WTC11 (cell line): ENCODE measurements around the gene SEC22C.

Source experiments
- TCF7 ChIP-seq: sonication (generic); formaldehyde crosslinking; IDR thresholded peaks from 2 replicates; pipeline ENCODE4 v1.8.0; 2022; ENCODE audit warnings: mild to moderate bottlenecking, low read depth, missing genetic modification reagents, moderate library complexity
- ZBTB21 ChIP-seq: sonication (generic); formaldehyde crosslinking; IDR thresholded peaks from 2 replicates; pipeline ENCODE4 v1.8.1; 2023; ENCODE audit warnings: mild to moderate bottlenecking, missing genetic modification reagents, borderline replicate concordance
- TF ChIP-seq, protein P1 (sequence below): sonication (generic); formaldehyde crosslinking; IDR thresholded peaks from 2 replicates; pipeline ENCODE4 v1.8.1; 2023; ENCODE audit warnings: mild to moderate bottlenecking, missing genetic modification reagents, moderate library complexity
- TF ChIP-seq, protein P2 (sequence below): fragments of 200-600 bp; IDR thresholded peaks from 2 replicates; pipeline ENCODE4 v1.8.0; 2022; ENCODE audit warnings: antibody characterized with exemption

DNA sequence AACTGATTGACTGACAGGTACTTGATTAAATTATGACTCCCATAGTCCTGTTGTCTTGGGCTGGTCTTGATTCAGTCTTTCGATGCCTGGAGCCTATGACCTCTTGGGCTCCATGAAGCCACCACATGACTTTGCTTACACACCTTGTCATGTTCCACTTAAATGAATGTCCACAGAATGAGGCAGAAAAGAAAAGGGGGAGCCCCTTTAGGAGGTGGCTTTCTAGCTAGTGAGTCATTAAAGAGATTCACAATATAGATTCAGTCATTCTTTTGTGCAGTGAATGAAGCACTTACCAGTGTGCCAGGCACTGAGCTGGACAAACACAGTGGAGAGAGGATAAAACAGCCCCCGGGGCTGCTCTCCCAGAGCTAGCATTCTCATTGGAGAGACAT, 62.2 kb downstream of the SEC22C start:
- TF ChIP-seq TCF7 (CRISPR knock-in tag) = no peak
- TF ChIP-seq, protein P1, sequence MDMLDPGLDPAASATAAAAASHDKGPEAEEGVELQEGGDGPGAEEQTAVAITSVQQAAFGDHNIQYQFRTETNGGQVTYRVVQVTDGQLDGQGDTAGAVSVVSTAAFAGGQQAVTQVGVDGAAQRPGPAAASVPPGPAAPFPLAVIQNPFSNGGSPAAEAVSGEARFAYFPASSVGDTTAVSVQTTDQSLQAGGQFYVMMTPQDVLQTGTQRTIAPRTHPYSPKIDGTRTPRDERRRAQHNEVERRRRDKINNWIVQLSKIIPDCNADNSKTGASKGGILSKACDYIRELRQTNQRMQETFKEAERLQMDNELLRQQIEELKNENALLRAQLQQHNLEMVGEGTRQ (CRISPR knock-in tag) = no peak
- TF ChIP-seq, protein P2, sequence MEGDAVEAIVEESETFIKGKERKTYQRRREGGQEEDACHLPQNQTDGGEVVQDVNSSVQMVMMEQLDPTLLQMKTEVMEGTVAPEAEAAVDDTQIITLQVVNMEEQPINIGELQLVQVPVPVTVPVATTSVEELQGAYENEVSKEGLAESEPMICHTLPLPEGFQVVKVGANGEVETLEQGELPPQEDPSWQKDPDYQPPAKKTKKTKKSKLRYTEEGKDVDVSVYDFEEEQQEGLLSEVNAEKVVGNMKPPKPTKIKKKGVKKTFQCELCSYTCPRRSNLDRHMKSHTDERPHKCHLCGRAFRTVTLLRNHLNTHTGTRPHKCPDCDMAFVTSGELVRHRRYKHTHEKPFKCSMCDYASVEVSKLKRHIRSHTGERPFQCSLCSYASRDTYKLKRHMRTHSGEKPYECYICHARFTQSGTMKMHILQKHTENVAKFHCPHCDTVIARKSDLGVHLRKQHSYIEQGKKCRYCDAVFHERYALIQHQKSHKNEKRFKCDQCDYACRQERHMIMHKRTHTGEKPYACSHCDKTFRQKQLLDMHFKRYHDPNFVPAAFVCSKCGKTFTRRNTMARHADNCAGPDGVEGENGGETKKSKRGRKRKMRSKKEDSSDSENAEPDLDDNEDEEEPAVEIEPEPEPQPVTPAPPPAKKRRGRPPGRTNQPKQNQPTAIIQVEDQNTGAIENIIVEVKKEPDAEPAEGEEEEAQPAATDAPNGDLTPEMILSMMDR = no peak
- TF ChIP-seq ZBTB21 (CRISPR knock-in tag) = no peak
